CD14-positive monocyte (primary cell): ENCODE data around the gene ZNF195. TPM values are rescaled to one million over a fixed set of nuclear protein-coding genes. Genes with fewer than 3 reads are reported as not detected.
"Not testable (repeated sequence)": the region's sequence is repeated elsewhere in the genome, so short reads cannot be mapped to it uniquely, and the experiment has no call there.

Experiments used
- DNase-seq, 3 donors: peaks; one replicate each; pipeline ENCODE4 v3.0.0-alpha.2; 2011 to 2022
- H2AFZ ChIP-seq: 2 replicates; pipeline ENCODE4 v1.6.0; 2012; ENCODE audit warnings: mild to moderate bottlenecking, low read depth, low read length, inconsistent platforms; ENCODE audit not compliant: insufficient read depth, poor library complexity, severe bottlenecking
- H3K27ac ChIP-seq, 2 donors: 1 replicate in 1 of 2; 2 replicates in 1 of 2; pipeline ENCODE4 v1.5.1; 2012 to 2013; ENCODE audit warnings: low read length in 2 of 2, control low read depth in 1 of 2, inconsistent platforms in 1 of 2, low read depth in 1 of 2, mild to moderate bottlenecking in 1 of 2
- H3K27me3 ChIP-seq, 2 donors: one replicate each; pipeline versions ENCODE4 v1.6.0 to v1.6.1; 2011 to 2013; ENCODE audit warnings: low read length in 2 of 2; ENCODE audit not compliant: control insufficient read depth in 2 of 2, insufficient read depth in 2 of 2
- H3K36me3 ChIP-seq, 2 donors: replicated peaks in 1 of 2; 1 replicate in 1 of 2; 2 replicates in 1 of 2; pipeline versions ENCODE4 v1.5.1 to v1.6.1; 2012 to 2013; ENCODE audit warnings: low read length in 2 of 2, control low read depth in 1 of 2, inconsistent platforms in 1 of 2, mild to moderate bottlenecking in 1 of 2; ENCODE audit not compliant: insufficient read depth in 2 of 2, control insufficient read depth in 1 of 2
- H3K4me1 ChIP-seq, 2 donors: 1 replicate in 1 of 2; 2 replicates in 1 of 2; pipeline versions ENCODE4 v1.5.1 to v1.6.1; 2012 to 2013; ENCODE audit warnings: low read length in 2 of 2, control low read depth in 1 of 2, inconsistent platforms in 1 of 2, mild to moderate bottlenecking in 1 of 2, moderate library complexity in 1 of 2; ENCODE audit not compliant: insufficient read depth in 2 of 2, control insufficient read depth in 1 of 2
- H3K4me2 ChIP-seq: replicated peaks from 2 replicates; pipeline ENCODE3; 2012; ENCODE audit warnings: low read length, moderate library complexity, mild to moderate bottlenecking; ENCODE audit not compliant: poor library complexity, severe bottlenecking; ENCODE audit errors: extremely low read depth
- H3K4me3 ChIP-seq, 3 experiments: fragments of 200-600 bp in 1 of 3; sonication (generic) in 1 of 3; replicated peaks in 1 of 3; 1 replicate in 2 of 3; 2 replicates in 1 of 3; pipeline ENCODE4 v1.5.1; 2011 to 2013; ENCODE audit warnings: low read length in 3 of 3, mild to moderate bottlenecking in 3 of 3, control low read depth in 2 of 3, low read depth in 2 of 3, inconsistent platforms in 1 of 3, moderate library complexity in 1 of 3
- H3K79me2 ChIP-seq: 2 replicates; pipeline ENCODE4 v1.6.0; 2012; ENCODE audit warnings: mild to moderate bottlenecking, control low read depth, inconsistent platforms, low read length, moderate library complexity; ENCODE audit not compliant: insufficient read depth
- H3K9ac ChIP-seq: 2 replicates; pipeline ENCODE4 v1.6.0; 2017; ENCODE audit warnings: low read length, mild to moderate bottlenecking; ENCODE audit not compliant: insufficient read depth, poor library complexity, severe bottlenecking
- H3K9me3 ChIP-seq, 2 donors: replicated peaks in 1 of 2; 1 replicate in 1 of 2; 2 replicates in 1 of 2; pipeline versions ENCODE4 v1.5.1 to v1.6.1; 2012 to 2013; ENCODE audit warnings: low read length in 2 of 2, control low read depth in 1 of 2; ENCODE audit not compliant: control insufficient read depth in 1 of 2, insufficient read depth in 1 of 2
- H4K20me1 ChIP-seq: 2 replicates; pipeline ENCODE4 v1.6.0; 2012; ENCODE audit warnings: mild to moderate bottlenecking, low read length, control low read depth, moderate library complexity; ENCODE audit not compliant: insufficient read depth
- H3K27ac Mint-ChIP-seq, 7 donors: one replicate each; pipeline ENCODE4 v1.8.0; 2020; ENCODE audit warnings: mild to moderate bottlenecking in 7 of 7, mixed read lengths in 7 of 7, moderate library complexity in 6 of 7, inconsistent platforms in 2 of 7
- H3K27me3 Mint-ChIP-seq, 3 donors: one replicate each; pipeline ENCODE4 v1.8.0; 2021 to 2022; ENCODE audit warnings: low read depth in 3 of 3, mild to moderate bottlenecking in 3 of 3, mixed read lengths in 3 of 3, moderate library complexity in 3 of 3, inconsistent platforms in 1 of 3
- H3K36me3 Mint-ChIP-seq, 2 donors: one replicate each; pipeline ENCODE4 v1.8.0; 2020; ENCODE audit warnings: mixed read lengths in 2 of 2, inconsistent platforms in 1 of 2, mild to moderate bottlenecking in 1 of 2
- H3K4me1 Mint-ChIP-seq: one replicate; pipeline ENCODE4 v1.8.0; 2020; ENCODE audit warnings: mild to moderate bottlenecking, mixed read lengths
- H3K4me3 Mint-ChIP-seq, 2 donors: one replicate each; pipeline ENCODE4 v1.8.0; 2020; ENCODE audit warnings: mild to moderate bottlenecking in 2 of 2, mixed read lengths in 2 of 2, moderate library complexity in 1 of 2
- H3K9me3 Mint-ChIP-seq, 7 donors: one replicate each; pipeline ENCODE4 v1.8.0; 2020 to 2022; ENCODE audit warnings: mixed read lengths in 7 of 7, mild to moderate bottlenecking in 6 of 7, moderate library complexity in 6 of 7, inconsistent platforms in 2 of 7
- WGBS: methylation state at CpG from one replicate; pipeline ENCODE4 v1.1.5; 2013; ENCODE audit warnings: missing lambda C conversion rate; ENCODE audit not compliant: insufficient coverage; 5-methylcytosine and 5-hydroxymethylcytosine counted together
- intact Hi-C, 2 donors: fragments of 100-400 bp; cut with micrococcal nuclease; formaldehyde crosslinking; loops; one replicate each; pipeline versions ENCODE4 v1.15.0 to v1.15.1; 2023
- polyA plus RNA-seq, 3 donors: library from polyadenylated mRNA; depleted of rRNA in 1 of 3; unstranded in 2 of 3; stranded (reverse) in 1 of 3; fragments of 300-500 nt in 2 of 3; fragments of >200 nt in 1 of 3; fragmentation: Illumina TruSeq in 2 of 3; gene quantifications; 1 replicate in 2 of 3; 2 replicates in 1 of 3; pipeline ENCODE4 v1.2.3, GENCODE V29; 2012 to 2021
- TF ChIP-seq, protein P1 (sequence below): fragments of 200-600 bp; IDR thresholded peaks from one replicate; pipeline ENCODE4 v1.8.0; 2022; ENCODE audit warnings: antibody characterized with exemption, mild to moderate bottlenecking

Gene ZNF195
- polyA plus RNA-seq, 3 donors = 10.7 to 24.7 (median 13.5) TPM

- 33% methylated on average over 7 of the region's 12 CpGs for WGBS
- not testable (repeated sequence) for H3K27ac Mint-ChIP-seq
- TF ChIP-seq, protein P1, sequence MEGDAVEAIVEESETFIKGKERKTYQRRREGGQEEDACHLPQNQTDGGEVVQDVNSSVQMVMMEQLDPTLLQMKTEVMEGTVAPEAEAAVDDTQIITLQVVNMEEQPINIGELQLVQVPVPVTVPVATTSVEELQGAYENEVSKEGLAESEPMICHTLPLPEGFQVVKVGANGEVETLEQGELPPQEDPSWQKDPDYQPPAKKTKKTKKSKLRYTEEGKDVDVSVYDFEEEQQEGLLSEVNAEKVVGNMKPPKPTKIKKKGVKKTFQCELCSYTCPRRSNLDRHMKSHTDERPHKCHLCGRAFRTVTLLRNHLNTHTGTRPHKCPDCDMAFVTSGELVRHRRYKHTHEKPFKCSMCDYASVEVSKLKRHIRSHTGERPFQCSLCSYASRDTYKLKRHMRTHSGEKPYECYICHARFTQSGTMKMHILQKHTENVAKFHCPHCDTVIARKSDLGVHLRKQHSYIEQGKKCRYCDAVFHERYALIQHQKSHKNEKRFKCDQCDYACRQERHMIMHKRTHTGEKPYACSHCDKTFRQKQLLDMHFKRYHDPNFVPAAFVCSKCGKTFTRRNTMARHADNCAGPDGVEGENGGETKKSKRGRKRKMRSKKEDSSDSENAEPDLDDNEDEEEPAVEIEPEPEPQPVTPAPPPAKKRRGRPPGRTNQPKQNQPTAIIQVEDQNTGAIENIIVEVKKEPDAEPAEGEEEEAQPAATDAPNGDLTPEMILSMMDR = peak; percentile 82
Observed at GRCh38 chr11:3408722-3409121, 29.8 kb upstream of the ZNF195 start.

DNA sequence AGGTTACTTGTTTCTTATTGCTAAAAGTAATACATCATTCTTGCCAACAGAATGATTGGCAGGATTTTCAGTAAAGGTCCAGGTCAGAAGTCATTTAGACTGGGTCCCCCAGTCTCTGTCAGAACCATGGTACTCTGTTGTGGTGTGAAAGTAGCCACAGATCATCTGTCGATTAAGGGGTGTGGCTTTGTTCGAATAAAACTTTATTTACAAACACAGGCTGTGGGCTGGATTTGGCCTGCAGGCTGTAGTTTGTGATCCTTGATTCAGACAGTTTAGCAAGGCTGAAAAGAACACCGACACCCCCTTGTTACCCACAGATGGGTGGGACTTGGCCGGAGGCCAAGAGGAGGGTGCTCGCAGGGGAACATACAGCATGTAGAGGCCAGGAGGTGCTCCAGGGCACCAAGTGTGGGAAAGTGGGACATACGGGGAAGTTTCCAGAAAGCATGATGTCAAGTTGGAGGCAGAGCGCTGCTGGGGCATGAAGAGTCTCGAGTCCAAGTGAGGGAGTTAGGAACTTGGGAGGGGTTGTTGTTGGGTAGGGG, 29.2 kb upstream of the ZNF195 start:
- not testable (repeated sequence) for H3K27me3 Mint-ChIP-seq
- intact Hi-C loops = loop anchor here (10.0 kb wide), 2 partner anchors 53 to 63 kb away; no protein-coding TSS in a partner anchor
- peak overlapping the region in 1 of 7 donors; percentile 25 for H3K27ac Mint-ChIP-seq

More at GRCh38 chr11:3408722-3409121, 29.8 kb upstream of the ZNF195 start:
- not testable (repeated sequence) for H3K79me2 ChIP-seq, H3K4me1 Mint-ChIP-seq, H3K36me3 Mint-ChIP-seq, H2AFZ ChIP-seq, H3K4me2 ChIP-seq, H4K20me1 ChIP-seq, H3K4me3 Mint-ChIP-seq, H3K36me3 ChIP-seq, H3K4me3 ChIP-seq, H3K27ac ChIP-seq, H3K9me3 Mint-ChIP-seq, H3K4me1 ChIP-seq, H3K9me3 ChIP-seq, H3K27me3 ChIP-seq, H3K9ac ChIP-seq, H3K27me3 Mint-ChIP-seq
- peak; percentile 45 to 60 (median 55) for DNase-seq
- intact Hi-C loops = loop anchor here (10.0 kb wide), 2 partner anchors 54 to 64 kb away; no protein-coding TSS in a partner anchor

DNA sequence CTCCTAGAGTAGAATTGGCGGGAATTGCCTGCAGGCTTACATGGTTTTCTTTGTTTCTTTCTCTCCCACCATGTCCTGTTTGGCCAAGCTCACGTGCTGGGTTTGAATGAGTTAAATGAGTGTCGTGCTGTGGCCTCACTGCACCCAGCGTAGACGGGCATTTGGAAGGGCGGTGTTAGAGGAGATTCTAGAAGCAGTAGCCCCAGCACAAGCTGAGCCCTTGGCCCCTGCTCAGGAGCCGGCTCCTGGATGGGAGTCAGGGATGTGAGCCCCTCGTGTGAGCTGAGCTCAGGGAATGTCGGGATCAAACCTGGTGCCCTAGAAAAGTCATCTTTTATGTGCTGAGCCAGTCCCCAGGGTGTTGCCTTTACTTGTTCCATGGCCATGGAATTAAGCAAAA, 28.0 kb upstream of the ZNF195 start:
- not testable (repeated sequence) for H3K79me2 ChIP-seq, H3K9me3 Mint-ChIP-seq, H2AFZ ChIP-seq, H3K4me3 ChIP-seq, H3K9me3 ChIP-seq, H3K36me3 ChIP-seq, H3K27me3 ChIP-seq, H3K27ac Mint-ChIP-seq, H3K27ac ChIP-seq, H3K4me2 ChIP-seq, H3K4me3 Mint-ChIP-seq, H3K4me1 ChIP-seq, DNase-seq, H3K9ac ChIP-seq, H3K36me3 Mint-ChIP-seq, H3K4me1 Mint-ChIP-seq, H4K20me1 ChIP-seq
- intact Hi-C loops = loop anchor here (10.0 kb wide), 2 partner anchors 52 to 62 kb away; no protein-coding TSS in a partner anchor
- peaks cover 0 to 11% (median 2%) of the 10 kb centered on the region in 3 donors for H3K27me3 Mint-ChIP-seq
- WGBS = 98% methylated on average over 5 of the region's 9 CpGs

More for the DNA sequence above, 29.2 kb upstream of the ZNF195 start:
- H3K9me3 Mint-ChIP-seq, H3K27ac ChIP-seq, H3K9me3 ChIP-seq, H3K36me3 ChIP-seq, H3K4me1 Mint-ChIP-seq, H2AFZ ChIP-seq, H4K20me1 ChIP-seq, H3K4me1 ChIP-seq, DNase-seq, H3K79me2 ChIP-seq, H3K27me3 ChIP-seq, H3K4me3 ChIP-seq, H3K4me2 ChIP-seq, H3K36me3 Mint-ChIP-seq, H3K9ac ChIP-seq, H3K4me3 Mint-ChIP-seq: not testable (repeated sequence)
- WGBS = 69% methylated on average over 5 of the region's 8 CpGs

GRCh38 chr11:3406223-3406875, 27.4 kb upstream of the ZNF195 start:
- H2AFZ ChIP-seq, H4K20me1 ChIP-seq, H3K4me2 ChIP-seq, H3K27me3 ChIP-seq, H3K4me1 Mint-ChIP-seq, H3K27ac Mint-ChIP-seq, H3K9me3 ChIP-seq, DNase-seq, H3K9ac ChIP-seq, H3K4me3 Mint-ChIP-seq, H3K27ac ChIP-seq, H3K79me2 ChIP-seq, H3K36me3 ChIP-seq, H3K36me3 Mint-ChIP-seq, H3K4me3 ChIP-seq, H3K4me1 ChIP-seq: not testable (repeated sequence)
- intact Hi-C loops = loop anchor here (10.0 kb wide), 2 partner anchors 52 to 62 kb away; no protein-coding TSS in a partner anchor
- Mint-ChIP-seq H3K9me3 (peaks cover 4 to 12% (median 9%) of the 10 kb centered on the region in 7 donors), H3K27me3 (peaks cover 0 to 11% (median 2%) of the 10 kb centered on the region in 3 donors)
- 88% methylated on average over 8 of the region's 17 CpGs for WGBS
